Stimulated activated effector memory CD8-positive, alpha-beta T cell treated with anti-CD3 and anti-CD28 coated beads, Interleukin-12 subunit alpha, Interleukin-12 subunit beta, amount 100 ng/mL, for 72 hours (primary cell): ENCODE measurements around the gene CT45A2.
"Not testable (repeated sequence)": the region's sequence is repeated elsewhere in the genome, so short reads cannot be mapped to it uniquely, and the experiment has no call there.

Experiments used
- ATAC-seq: fragments of 150-1000 bp; cut with Tn5 transposase; 2 replicates; pipeline ENCODE4 v1.10.0; 2021
- DNase-seq, 2 donors: peaks; one replicate each; pipeline ENCODE4 v3.0.0; 2021 to 2022; ENCODE audit warnings: low spot score in 2 of 2
- H3K27ac Mint-ChIP-seq: one replicate; pipeline ENCODE4 v1.8.0; 2022; ENCODE audit warnings: mild to moderate bottlenecking, mixed read lengths
- H3K36me3 Mint-ChIP-seq: one replicate; pipeline ENCODE4 v1.8.0; 2022; ENCODE audit warnings: mild to moderate bottlenecking, mixed read lengths
- H3K4me1 Mint-ChIP-seq: one replicate; pipeline ENCODE4 v1.8.0; 2022; ENCODE audit warnings: mixed read lengths
- H3K4me3 Mint-ChIP-seq: one replicate; pipeline ENCODE4 v1.8.0; 2022; ENCODE audit warnings: mild to moderate bottlenecking, mixed read lengths
- H3K9me3 Mint-ChIP-seq: one replicate; pipeline ENCODE4 v1.8.0; 2022; ENCODE audit warnings: mixed read lengths

CT45A2 gene

DNA sequence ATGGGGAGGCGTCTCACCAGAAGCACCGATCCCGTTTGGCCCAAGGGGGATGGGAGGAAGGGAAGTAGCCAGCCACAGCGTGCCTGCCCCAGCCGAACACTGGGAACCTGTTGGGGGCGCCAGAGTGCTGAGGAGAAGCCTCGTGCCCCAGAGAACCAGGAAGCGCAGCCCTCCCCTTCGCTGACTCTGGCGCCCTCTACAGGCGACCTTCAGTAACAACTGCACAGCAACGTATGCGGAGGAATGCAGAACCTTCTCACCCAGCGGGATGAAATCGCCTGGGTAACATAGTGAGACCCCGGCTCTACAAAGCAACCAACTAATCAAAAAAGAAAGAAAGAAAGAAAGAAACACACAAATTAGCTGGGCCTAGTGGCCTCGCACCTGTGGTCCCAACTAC, at the start of gene CT45A2:
Gene CT45A2, minus strand, starts transcription at position 101 of the 400 bp plus-strand sequence. CDS start 3,747 bp downstream, outside the sequence.
- not testable (repeated sequence) for H3K9me3 Mint-ChIP-seq, H3K27ac Mint-ChIP-seq, H3K36me3 Mint-ChIP-seq, ATAC-seq, H3K4me3 Mint-ChIP-seq, DNase-seq, H3K4me1 Mint-ChIP-seq

DNA sequence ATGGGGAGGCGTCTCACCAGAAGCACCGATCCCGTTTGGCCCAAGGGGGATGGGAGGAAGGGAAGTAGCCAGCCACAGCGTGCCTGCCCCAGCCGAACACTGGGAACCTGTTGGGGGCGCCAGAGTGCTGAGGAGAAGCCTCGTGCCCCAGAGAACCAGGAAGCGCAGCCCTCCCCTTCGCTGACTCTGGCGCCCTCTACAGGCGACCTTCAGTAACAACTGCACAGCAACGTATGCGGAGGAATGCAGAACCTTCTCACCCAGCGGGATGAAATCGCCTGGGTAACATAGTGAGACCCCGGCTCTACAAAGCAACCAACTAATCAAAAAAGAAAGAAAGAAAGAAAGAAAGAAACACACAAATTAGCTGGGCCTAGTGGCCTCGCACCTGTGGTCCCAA, 34.6 kb upstream of the CT45A2 start, which contains the start of gene CT45A8:
Gene CT45A8, minus strand, starts transcription at position 101 of the 400 bp plus-strand sequence. CDS start 3,755 bp downstream, outside the sequence.
- not testable (repeated sequence) for ATAC-seq, DNase-seq, H3K9me3 Mint-ChIP-seq, H3K4me3 Mint-ChIP-seq, H3K4me1 Mint-ChIP-seq, H3K36me3 Mint-ChIP-seq, H3K27ac Mint-ChIP-seq

DNA sequence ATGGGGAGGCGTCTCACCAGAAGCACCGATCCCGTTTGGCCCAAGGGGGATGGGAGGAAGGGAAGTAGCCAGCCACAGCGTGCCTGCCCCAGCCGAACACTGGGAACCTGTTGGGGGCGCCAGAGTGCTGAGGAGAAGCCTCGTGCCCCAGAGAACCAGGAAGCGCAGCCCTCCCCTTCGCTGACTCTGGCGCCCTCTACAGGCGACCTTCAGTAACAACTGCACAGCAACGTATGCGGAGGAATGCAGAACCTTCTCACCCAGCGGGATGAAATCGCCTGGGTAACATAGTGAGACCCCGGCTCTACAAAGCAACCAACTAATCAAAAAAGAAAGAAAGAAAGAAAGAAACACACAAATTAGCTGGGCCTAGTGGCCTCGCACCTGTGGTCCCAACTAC, 17.4 kb upstream of the CT45A2 start, which contains the start of gene CT45A7:
Gene CT45A7, minus strand, starts transcription at position 101 of the 400 bp plus-strand sequence. CDS start 3,747 bp downstream, outside the sequence.
- H3K36me3 Mint-ChIP-seq, H3K4me1 Mint-ChIP-seq, DNase-seq, ATAC-seq, H3K27ac Mint-ChIP-seq, H3K4me3 Mint-ChIP-seq, H3K9me3 Mint-ChIP-seq: not testable (repeated sequence)

GRCh38 chrX:135802687-135803086, 17.1 kb downstream of the CT45A2 start, which contains the start of gene CT45A6:
TSS of gene CT45A6 (minus strand) at chrX:135802787. CDS start at chrX:135798993, 3,794 bp downstream.
- not testable (repeated sequence) for H3K4me1 Mint-ChIP-seq, H3K27ac Mint-ChIP-seq, H3K4me3 Mint-ChIP-seq, DNase-seq, H3K9me3 Mint-ChIP-seq, H3K36me3 Mint-ChIP-seq, ATAC-seq

- H3K4me3 Mint-ChIP-seq, H3K27ac Mint-ChIP-seq, H3K9me3 Mint-ChIP-seq, H3K4me1 Mint-ChIP-seq, DNase-seq, H3K36me3 Mint-ChIP-seq, ATAC-seq: not testable (repeated sequence)
These were observed 34.4 kb downstream of the CT45A2 start, which contains the start of gene CT45A5 for GRCh38 chrX:135785403-135785802. TSS of gene CT45A5 (minus strand) at chrX:135785503. CDS start at chrX:135781729, 3,774 bp downstream.

DNA sequence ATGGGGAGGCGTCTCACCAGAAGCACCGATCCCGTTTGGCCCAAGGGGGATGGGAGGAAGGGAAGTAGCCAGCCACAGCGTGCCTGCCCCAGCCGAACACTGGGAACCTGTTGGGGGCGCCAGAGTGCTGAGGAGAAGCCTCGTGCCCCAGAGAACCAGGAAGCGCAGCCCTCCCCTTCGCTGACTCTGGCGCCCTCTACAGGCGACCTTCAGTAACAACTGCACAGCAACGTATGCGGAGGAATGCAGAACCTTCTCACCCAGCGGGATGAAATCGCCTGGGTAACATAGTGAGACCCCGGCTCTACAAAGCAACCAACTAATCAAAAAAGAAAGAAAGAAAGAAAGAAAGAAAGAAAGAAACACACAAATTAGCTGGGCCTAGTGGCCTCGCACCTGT, 51.7 kb downstream of the CT45A2 start, which contains the start of gene CT45A3:
Gene CT45A3, minus strand, starts transcription at position 101 of the 400 bp plus-strand sequence. CDS start 3,747 bp downstream, outside the sequence.
- not testable (repeated sequence) for H3K4me1 Mint-ChIP-seq

More for the DNA sequence above, 51.7 kb downstream of the CT45A2 start, which contains the start of gene CT45A3:
- not testable (repeated sequence) for DNase-seq, ATAC-seq, H3K9me3 Mint-ChIP-seq, H3K27ac Mint-ChIP-seq, H3K36me3 Mint-ChIP-seq, H3K4me3 Mint-ChIP-seq
